ENCODE measurements around the gene ZBTB2.
"Not testable (repeated sequence)": the region's sequence is repeated elsewhere in the genome, so short reads cannot be mapped to it uniquely, and the experiment has no call there.

ZBTB2 gene

GRCh38 chr6:151402228-151402627 lies 10.9 kb upstream of the ZBTB2 start:
- DNase-seq (ENCODE audit: low spot score), result no peak

GRCh38 chr6:151400473-151400872 lies 9.1 kb upstream of the ZBTB2 start:
- no peak for DNase-seq (ENCODE audit: low spot score)

- no peak for DNase-seq (ENCODE audit: low spot score)
Observed at GRCh38 chr6:151399679-151400078, 8.3 kb upstream of the ZBTB2 start.

- no peak for DNase-seq (ENCODE audit: low spot score)
Observed at GRCh38 chr6:151393410-151393809, 2.1 kb upstream of the ZBTB2 start.

GRCh38 chr6:151392427-151392826 lies 1.1 kb upstream of the ZBTB2 start:
- DNase-seq (ENCODE audit: low spot score), result no peak

GRCh38 chr6:151390851-151391470 lies 398 bp downstream of the ZBTB2 start:
- DNase-seq (ENCODE audit: low spot score), result peak; percentile 72

- DNase-seq (ENCODE audit: low spot score), result peak; percentile 94
Observed at GRCh38 chr6:151390276-151390850, 996 bp downstream of the ZBTB2 start.

- DNase-seq (ENCODE audit: low spot score), result peak; percentile 34
Observed at GRCh38 chr6:151389618-151390275, 1.6 kb downstream of the ZBTB2 start.

- no peak for DNase-seq (ENCODE audit: low spot score)
Observed at GRCh38 chr6:151388997-151389617, 2.3 kb downstream of the ZBTB2 start.

- no peak for DNase-seq (ENCODE audit: low spot score)
Observed at GRCh38 chr6:151388236-151388635, 3.1 kb downstream of the ZBTB2 start.

- no peak for DNase-seq (ENCODE audit: low spot score)
Observed at GRCh38 chr6:151387175-151387970, 4.0 kb downstream of the ZBTB2 start.

- DNase-seq (ENCODE audit: low spot score), result no peak
Observed at GRCh38 chr6:151385177-151385576, 6.2 kb downstream of the ZBTB2 start.

GRCh38 chr6:151384151-151384550 lies 7.2 kb downstream of the ZBTB2 start:
- no peak for DNase-seq (ENCODE audit: low spot score)

GRCh38 chr6:151382631-151383030 lies 8.7 kb downstream of the ZBTB2 start:
- not testable (repeated sequence) for DNase-seq (ENCODE audit: low spot score)

GRCh38 chr6:151381722-151382121 lies 9.6 kb downstream of the ZBTB2 start:
- DNase-seq (ENCODE audit: low spot score), result no peak

GRCh38 chr6:151380848-151381205 lies 10.5 kb downstream of the ZBTB2 start:
- no peak for DNase-seq (ENCODE audit: low spot score)

GRCh38 chr6:151379933-151380847 lies 11.2 kb downstream of the ZBTB2 start:
- DNase-seq (ENCODE audit: low spot score), result no peak

GRCh38 chr6:151377095-151377494 lies 14.3 kb downstream of the ZBTB2 start:
- DNase-seq (ENCODE audit: low spot score), result no peak

GRCh38 chr6:151376440-151376839 lies 14.9 kb downstream of the ZBTB2 start:
- no peak for DNase-seq (ENCODE audit: low spot score)

- DNase-seq (ENCODE audit: low spot score), result no peak
Observed at GRCh38 chr6:151375833-151376232, 15.5 kb downstream of the ZBTB2 start.

- no peak for DNase-seq (ENCODE audit: low spot score)
Observed at GRCh38 chr6:151374036-151374683, 17.2 kb downstream of the ZBTB2 start.

Measured in iPS-NIHi11 (cell line).